ELF-1 (cell line): ENCODE data around the gene TEP1.
A peak's percentile ranks its signal among the peaks of the same experiment; 100 is the strongest.
"Not testable (repeated sequence)": the region's sequence is repeated elsewhere in the genome, so short reads cannot be mapped to it uniquely, and the experiment has no call there.

ENCODE experiments used
- DNase-seq: peaks from one replicate; pipeline ENCODE4 v3.0.0-alpha.2; 2016; ENCODE audit warnings: low read depth, low spot score

The TEP1 gene

GRCh38 chr14:20343092-20343861 lies 70.0 kb downstream of the TEP1 start, which contains the start of gene PARP2:
Gene PARP2 (plus strand): TSS chr14:20343635. CDS start chr14:20343642, 7 bp downstream.
- DNase-seq: peak; percentile 100

GRCh38 chr14:20341646-20342045 lies 71.7 kb downstream of the TEP1 start:
- no peak for DNase-seq

GRCh38 chr14:20341032-20341431 lies 72.3 kb downstream of the TEP1 start:
- not testable (repeated sequence) for DNase-seq

- DNase-seq: no peak
Observed at GRCh38 chr14:20334017-20334416, 79.3 kb downstream of the TEP1 start.

GRCh38 chr14:20333494-20333841 lies 79.8 kb downstream of the TEP1 start:
- DNase-seq: no peak

- peak; percentile 83 for DNase-seq
Observed at GRCh38 chr14:20332788-20333493, 80.4 kb downstream of the TEP1 start, which contains the start of gene CCNB1IP1. Gene CCNB1IP1 (minus strand): TSS chr14:20333279. CDS start chr14:20316523, 16,756 bp downstream.

- no peak for DNase-seq
Observed at GRCh38 chr14:20332431-20332787, 80.9 kb downstream of the TEP1 start.

GRCh38 chr14:20331053-20331613 lies 82.2 kb downstream of the TEP1 start:
- DNase-seq: no peak

- no peak for DNase-seq
Observed at GRCh38 chr14:20329355-20329754, 83.9 kb downstream of the TEP1 start.

GRCh38 chr14:20328705-20329104 lies 84.6 kb downstream of the TEP1 start:
- DNase-seq: no peak

GRCh38 chr14:20327005-20327869 lies 86.1 kb downstream of the TEP1 start:
- DNase-seq: no peak

- no peak for DNase-seq
Observed at GRCh38 chr14:20317720-20318119, 95.6 kb downstream of the TEP1 start.
